WTC11 (cell line): ENCODE measurements around the gene SYNE4. TPM values are rescaled to one million over a fixed set of nuclear protein-coding genes. Genes with fewer than 3 reads are reported as not detected.

Experiments used
- ATAC-seq: fragments of 200-7000 bp; cut with Tn5 transposase; 2 replicates; pipeline ENCODE4 v1.10.0; 2021; ENCODE audit warnings: mild to moderate bottlenecking, moderate library complexity
- CTCF ChIA-PET: fragments of 300-600 bp; sonication (Branson Sonifier 250); formaldehyde crosslinking; loops from one replicate; lab custom pipeline; 2021; ENCODE audit warnings: antibody characterized with exemption; lab: Charles Lee
- POLR2A ChIA-PET: fragments of 350-600 bp; sonication (Branson Sonifier 250); formaldehyde crosslinking; loops from one replicate; lab custom pipeline; 2021; ENCODE audit warnings: antibody characterized with exemption; lab: Charles Lee
- DNase-seq: peaks from one replicate; pipeline ENCODE4 v3.0.0; 2021; ENCODE audit warnings: low spot score
- H3K27ac Mint-ChIP-seq: 2 replicates; pipeline ENCODE4 v1.8.0; 2021; ENCODE audit warnings: mixed read lengths
- H3K27me3 Mint-ChIP-seq: 2 replicates; pipeline ENCODE4 v1.8.0; 2021; ENCODE audit warnings: low read depth, mild to moderate bottlenecking, moderate library complexity, mixed read lengths
- H3K36me3 Mint-ChIP-seq: 2 replicates; pipeline ENCODE4 v1.8.0; 2021; ENCODE audit warnings: mixed read lengths
- H3K4me1 Mint-ChIP-seq: 2 replicates; pipeline ENCODE4 v1.8.0; 2022; ENCODE audit warnings: mixed read lengths
- H3K4me3 Mint-ChIP-seq: 2 replicates; pipeline ENCODE4 v1.8.0; 2021; ENCODE audit warnings: mild to moderate bottlenecking, moderate library complexity, mixed read lengths
- H3K9me3 Mint-ChIP-seq: 2 replicates; pipeline ENCODE4 v1.8.0; 2021; ENCODE audit warnings: mixed read lengths
- CBFB ChIP-seq: sonication (generic); formaldehyde crosslinking; IDR thresholded peaks from 2 replicates; pipeline ENCODE4 v1.8.1; 2022; ENCODE audit warnings: mild to moderate bottlenecking, low read depth, missing genetic modification reagents
- E2F4 ChIP-seq: sonication (generic); formaldehyde crosslinking; IDR thresholded peaks from 2 replicates; pipeline ENCODE4 v1.8.1; 2022; ENCODE audit warnings: low read depth, mild to moderate bottlenecking, moderate library complexity, missing genetic modification reagents, borderline replicate concordance
- ELF4 ChIP-seq: sonication (generic); formaldehyde crosslinking; IDR thresholded peaks from 2 replicates; pipeline ENCODE4 v1.8.1; 2022; ENCODE audit warnings: low read depth, mild to moderate bottlenecking, moderate library complexity, missing genetic modification reagents
- ESRRA ChIP-seq: sonication (generic); formaldehyde crosslinking; IDR thresholded peaks from 2 replicates; pipeline ENCODE4 v1.8.1; 2022; ENCODE audit warnings: mild to moderate bottlenecking, missing genetic modification reagents, borderline replicate concordance
- ETV6 ChIP-seq: sonication (generic); formaldehyde crosslinking; IDR thresholded peaks from 2 replicates; pipeline ENCODE4 v1.8.1; 2022; ENCODE audit warnings: mild to moderate bottlenecking, missing genetic modification reagents
- FOXK1 ChIP-seq: sonication (generic); formaldehyde crosslinking; IDR thresholded peaks from 2 replicates; pipeline ENCODE4 v1.8.0; 2022; ENCODE audit warnings: mild to moderate bottlenecking, moderate library complexity, missing genetic modification reagents
- GABPB1 ChIP-seq: sonication (generic); formaldehyde crosslinking; IDR thresholded peaks from 2 replicates; pipeline ENCODE4 v1.8.1; 2023; ENCODE audit warnings: mild to moderate bottlenecking, missing genetic modification reagents
- JAZF1 ChIP-seq: fragments of 250-450 bp; sonication (Bioruptor Pico); IDR thresholded peaks from 2 replicates; pipeline ENCODE4 v1.9.0; 2021; ENCODE audit warnings: moderate library complexity, mild to moderate bottlenecking, inconsistent platforms
- MAX ChIP-seq: sonication (generic); formaldehyde crosslinking; IDR thresholded peaks from 2 replicates; pipeline ENCODE4 v1.8.0; 2022; ENCODE audit warnings: mild to moderate bottlenecking, missing genetic modification reagents
- MXD4 ChIP-seq: fragments of 250-450 bp; sonication (Bioruptor Pico); IDR thresholded peaks from 2 replicates; pipeline ENCODE4 v1.8.0; 2021; ENCODE audit warnings: mild to moderate bottlenecking, moderate library complexity, borderline replicate concordance
- NFE2L1 ChIP-seq: sonication (generic); formaldehyde crosslinking; IDR thresholded peaks from 2 replicates; pipeline ENCODE4 v1.8.1; 2023; ENCODE audit warnings: missing genetic modification reagents
- NFYB ChIP-seq: sonication (generic); formaldehyde crosslinking; conservative IDR thresholded peaks from 2 replicates; pipeline ENCODE4 v1.8.0; 2022; ENCODE audit warnings: low read depth, missing genetic modification reagents
- NR1H2 ChIP-seq: sonication (generic); formaldehyde crosslinking; IDR thresholded peaks from 2 replicates; pipeline ENCODE4 v1.9.0; 2021; ENCODE audit warnings: mild to moderate bottlenecking, moderate library complexity, missing genetic modification reagents
- OVOL2 ChIP-seq: fragments of 250-450 bp; sonication (Bioruptor Pico); IDR thresholded peaks from 2 replicates; pipeline ENCODE4 v1.9.0; 2021; ENCODE audit warnings: mild to moderate bottlenecking, borderline replicate concordance
- PRRX2 ChIP-seq: fragments of 250-450 bp; sonication (Bioruptor Pico); IDR thresholded peaks from 2 replicates; pipeline ENCODE4 v1.8.0; 2021; ENCODE audit warnings: mild to moderate bottlenecking
- RELA ChIP-seq: sonication (generic); formaldehyde crosslinking; IDR thresholded peaks from 2 replicates; pipeline ENCODE4 v1.8.1; 2022; ENCODE audit warnings: missing genetic modification reagents, mild to moderate bottlenecking, borderline replicate concordance
- RORB ChIP-seq: fragments of 250-450 bp; sonication (Bioruptor Pico); IDR thresholded peaks from 2 replicates; pipeline ENCODE4 v1.9.0; 2021; ENCODE audit warnings: mild to moderate bottlenecking
- SMAD4 ChIP-seq: sonication (generic); formaldehyde crosslinking; IDR thresholded peaks from 2 replicates; pipeline ENCODE4 v1.8.0; 2022; ENCODE audit warnings: mild to moderate bottlenecking, missing genetic modification reagents
- SP1 ChIP-seq: sonication (generic); formaldehyde crosslinking; conservative IDR thresholded peaks from 2 replicates; pipeline ENCODE4 v1.8.1; 2022; ENCODE audit warnings: missing genetic modification reagents
- TCF7 ChIP-seq: sonication (generic); formaldehyde crosslinking; IDR thresholded peaks from 2 replicates; pipeline ENCODE4 v1.8.0; 2022; ENCODE audit warnings: mild to moderate bottlenecking, low read depth, missing genetic modification reagents, moderate library complexity
- USF1 ChIP-seq: sonication (generic); formaldehyde crosslinking; IDR thresholded peaks from 2 replicates; pipeline ENCODE4 v1.8.0; 2022; ENCODE audit warnings: mild to moderate bottlenecking, missing genetic modification reagents
- ZBTB21 ChIP-seq: sonication (generic); formaldehyde crosslinking; IDR thresholded peaks from 2 replicates; pipeline ENCODE4 v1.8.1; 2023; ENCODE audit warnings: mild to moderate bottlenecking, missing genetic modification reagents, borderline replicate concordance
- ZNF121 ChIP-seq: sonication (generic); formaldehyde crosslinking; IDR thresholded peaks from 2 replicates; pipeline ENCODE4 v1.8.0; 2023; ENCODE audit warnings: missing genetic modification reagents
- ZNF138 ChIP-seq: sonication (generic); formaldehyde crosslinking; conservative IDR thresholded peaks from 2 replicates; pipeline ENCODE4 v1.8.1; 2022; ENCODE audit warnings: mild to moderate bottlenecking, moderate library complexity, missing genetic modification reagents
- ZNF219 ChIP-seq: sonication (generic); formaldehyde crosslinking; IDR thresholded peaks from 2 replicates; pipeline ENCODE4 v1.8.0; 2023; ENCODE audit warnings: missing genetic modification reagents, mild to moderate bottlenecking, borderline replicate concordance
- ZNF425 ChIP-seq: fragments of 250-450 bp; sonication (Bioruptor Pico); conservative IDR thresholded peaks from 2 replicates; pipeline ENCODE4 v1.9.0; 2021; ENCODE audit warnings: mild to moderate bottlenecking
- ZNF532 ChIP-seq: fragments of 250-450 bp; sonication (Bioruptor Pico); IDR thresholded peaks from 2 replicates; pipeline ENCODE4 v1.9.0; 2021; ENCODE audit warnings: mild to moderate bottlenecking, borderline replicate concordance
- total RNA-seq: library from RNA; stranded (reverse); gene quantifications from 3 replicates; pipeline ENCODE4 v1.2.3, GENCODE V29; 2021

The SYNE4 gene
- total RNA-seq, 1 experiment from 2014 or later = 17.6 TPM

GRCh38 chr19:35996777-35997176 lies 11.8 kb downstream of the SYNE4 start (continued):
- TF ChIP-seq MAX (no peak), ZNF532 (CRISPR knock-in tag) (no peak), CBFB (no peak), NR1H2 (CRISPR knock-in tag) (no peak)

- peak; percentile 64 for ATAC-seq
- peaks cover 3% of the 10 kb centered on the region for H3K27me3 Mint-ChIP-seq
- POLR2A ChIA-PET = interaction anchor here (1.0 to 1.3 kb wide), 2 partner anchors 13 to 19 kb away, joined by 3 to 8 read pairs; partner anchors contain the start of genes ALKBH6 and SYNE4
- H3K9me3 Mint-ChIP-seq = no peaks in the 10 kb centered on the region
- peak; percentile 96 for DNase-seq
- peak within 1 kb of the TSS; percentile 86 for H3K4me3 Mint-ChIP-seq
- H3K27ac Mint-ChIP-seq = peak within 1 kb of the TSS; percentile 94
- CTCF ChIA-PET = interaction anchor here (0.8 to 2.6 kb wide), 13 partner anchors 12 to 113 kb away, joined by 3 to 11 read pairs (median 4); partner anchors contain the start of genes ALKBH6, SYNE4 and THAP8
- peaks cover 14% of the 10 kb centered on the region for H3K4me1 Mint-ChIP-seq
- no peaks in the 10 kb centered on the region for H3K36me3 Mint-ChIP-seq
- TF ChIP-seq SP1 (CRISPR knock-in tag) (peak; percentile 98), MXD4 (CRISPR knock-in tag) (no peak), ZNF121 (CRISPR knock-in tag) (no peak), ZNF425 (no peak), RORB (CRISPR knock-in tag) (no peak), NFYB (CRISPR knock-in tag) (peak; percentile 87), USF1 (CRISPR knock-in tag) (peak; percentile 7), E2F4 (CRISPR knock-in tag) (no peak), ZNF219 (CRISPR knock-in tag) (no peak), ZBTB21 (CRISPR knock-in tag) (no peak), ZNF138 (no peak), NFE2L1 (CRISPR knock-in tag) (no peak), PRRX2 (CRISPR knock-in tag) (no peak), ELF4 (CRISPR knock-in tag) (no peak), FOXK1 (CRISPR knock-in tag) (peak; percentile 39; the same call in 1 of the 2 replicates), RELA (CRISPR knock-in tag) (peak; percentile 79; the same call in 1 of the 2 replicates), SMAD4 (CRISPR knock-in tag) (no peak), ETV6 (CRISPR knock-in tag) (peak; percentile 72; the same call in 1 of the 2 replicates), CBFB (no peak), TCF7 (CRISPR knock-in tag) (no peak), GABPB1 (CRISPR knock-in tag) (peak; percentile 83), ESRRA (CRISPR knock-in tag) (peak; percentile 88), OVOL2 (CRISPR knock-in tag) (no peak), JAZF1 (CRISPR knock-in tag) (no peak)
These were observed 13.3 kb downstream of the SYNE4 start, which contains the start of gene SDHAF1 for GRCh38 chr19:35995048-35995993. SDHAF1 (plus strand) TSS chr19:35995188; CDS start chr19:35995275, 87 bp downstream.
